Activated T-cell treated with anti-CD3 and anti-CD28 coated beads for 1 hour (primary cell): ENCODE results near the gene TMEM39A.

ENCODE experiments used
- DNase-seq: peaks from one replicate; pipeline ENCODE4 v3.0.0-alpha.2; 2020; ENCODE audit warnings: low read depth

Gene TMEM39A

DNA sequence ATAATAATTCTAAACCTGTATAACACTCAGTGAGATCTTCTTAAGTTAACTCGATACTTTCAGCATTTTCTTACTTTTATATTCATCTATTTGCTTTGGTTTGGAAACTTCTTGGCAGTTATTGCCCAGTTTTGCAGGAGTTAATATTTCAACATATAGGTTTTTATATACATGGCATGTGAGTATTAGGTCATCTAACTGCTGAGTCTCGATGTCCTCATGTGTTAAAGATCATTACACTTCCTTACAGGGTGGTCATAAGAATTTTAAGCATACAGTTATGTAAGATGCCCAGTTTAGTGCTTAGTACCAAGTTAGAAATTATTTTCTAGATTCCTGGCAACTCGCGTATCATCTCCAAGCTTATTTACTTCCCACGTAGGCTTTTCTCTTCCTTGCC, 62.9 kb downstream of the TMEM39A start:
- no peak for DNase-seq

DNA sequence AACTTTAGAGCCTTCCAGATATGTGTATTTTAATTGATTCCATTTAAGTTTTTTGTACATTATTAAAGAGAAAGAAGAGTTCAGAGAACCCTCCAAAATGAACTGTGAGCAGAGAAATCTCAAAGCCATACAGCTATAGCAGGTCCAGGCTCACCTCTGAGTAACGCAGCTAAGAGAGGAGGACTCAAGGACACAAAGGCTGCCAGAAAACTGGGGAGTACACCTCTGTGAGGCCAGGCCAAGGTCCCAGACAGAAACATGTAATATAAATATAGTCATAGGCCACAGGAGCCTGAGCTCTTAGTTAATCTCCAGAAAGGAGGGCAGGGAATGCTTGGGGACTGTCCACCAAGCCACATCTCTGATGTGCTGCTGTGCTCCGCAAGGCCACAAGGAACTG, 66.5 kb downstream of the TMEM39A start:
- no peak for DNase-seq

DNA sequence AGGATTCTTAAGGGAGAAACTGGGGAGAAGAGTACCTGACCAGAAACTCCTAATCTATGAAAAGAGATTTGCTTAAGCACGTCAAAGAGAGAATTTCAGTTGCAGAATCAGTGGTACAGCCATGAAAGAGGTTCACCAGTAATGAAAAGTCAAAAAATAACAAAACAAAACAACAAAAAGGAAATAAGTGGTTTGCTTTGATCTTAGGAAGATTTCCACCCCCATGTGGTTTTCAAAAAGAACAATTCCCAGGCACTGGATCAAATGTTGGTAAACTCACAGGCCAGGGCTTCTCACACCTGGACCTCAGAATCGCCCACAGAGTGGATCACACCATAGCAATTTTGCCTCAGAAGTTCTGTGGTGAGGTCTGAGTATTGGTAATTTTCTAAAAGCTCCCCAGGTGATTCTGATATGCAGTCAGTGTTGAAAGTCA, 67.5 kb downstream of the TMEM39A start:
- no peak for DNase-seq

DNA sequence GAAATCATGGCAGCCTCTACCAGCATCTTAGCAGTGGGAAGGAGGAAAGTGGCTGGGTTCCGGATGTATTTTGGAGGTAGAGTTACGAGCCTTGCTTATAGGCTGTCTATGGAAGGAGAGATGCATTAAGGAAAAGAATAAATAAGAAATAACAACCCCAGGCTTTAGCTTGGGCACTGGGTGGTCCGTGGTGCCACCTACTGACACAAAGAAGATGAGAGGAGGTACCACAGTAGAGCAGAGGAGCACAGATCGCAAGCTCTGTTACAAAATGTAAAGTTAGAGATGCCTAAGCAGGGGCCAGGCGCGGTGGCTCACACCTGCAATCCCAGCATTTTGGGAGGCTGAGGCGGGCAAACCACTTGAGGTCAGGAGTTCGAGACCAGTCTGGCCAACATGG, 74.8 kb downstream of the TMEM39A start:
- no peak for DNase-seq

DNA sequence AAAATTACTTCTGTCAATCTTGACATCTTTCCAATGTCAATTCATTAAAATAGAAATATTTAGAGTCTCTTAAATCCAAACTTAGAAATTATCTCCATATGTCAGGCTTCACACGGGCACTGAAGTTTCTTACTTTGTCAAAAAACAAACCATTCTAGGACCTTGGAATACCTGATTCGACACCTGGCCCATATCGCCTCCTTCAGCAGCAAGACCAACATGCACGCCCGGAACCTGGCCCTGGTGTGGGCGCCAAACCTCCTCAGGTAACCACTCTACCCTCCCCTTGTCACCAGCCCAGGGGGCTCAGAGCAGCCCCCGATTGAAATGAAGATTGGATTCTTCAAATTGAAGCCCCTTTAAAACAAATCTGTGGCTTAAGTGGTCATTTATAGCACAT, 81.3 kb downstream of the TMEM39A start:
- no peak for DNase-seq

DNA sequence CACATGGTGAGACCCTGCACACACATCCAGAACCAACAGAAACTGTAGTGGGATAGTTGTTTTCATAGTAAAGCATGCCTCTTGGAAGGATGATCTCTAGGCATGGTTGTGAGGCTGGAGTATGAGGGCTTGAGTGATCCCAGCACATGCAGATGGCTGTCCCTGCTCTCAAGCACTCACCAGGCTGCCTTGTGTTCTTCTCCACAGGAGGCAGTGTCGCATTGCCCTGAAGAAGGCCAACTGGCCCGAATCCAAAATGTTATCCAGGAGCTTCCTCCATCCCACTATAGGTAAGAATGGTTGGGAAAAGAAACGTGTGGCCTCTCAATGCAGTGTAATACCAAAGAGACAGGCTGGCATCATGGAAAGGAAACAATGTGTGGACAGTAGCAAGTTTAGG, 82.7 kb downstream of the TMEM39A start:
- no peak for DNase-seq
